HG02981 (cell line): ENCODE data around the gene RRP9.
"Not testable (repeated sequence)": the region's sequence is repeated elsewhere in the genome, so short reads cannot be mapped to it uniquely, and the experiment has no call there.

Source experiments
- ATAC-seq: cut with Tn5 transposase; IDR thresholded peaks from one replicate; pipeline ENCODE4 v1.9.1; 2021; ENCODE audit warnings: mild to moderate bottlenecking, moderate library complexity; ENCODE audit not compliant: unreplicated experiment

Gene RRP9

GRCh38 chr3:51942603-51943450 is 1.1 kb upstream of the RRP9 start:
- ATAC-seq = peak; percentile 31

GRCh38 chr3:51941463-51941797 is 274 bp downstream of the RRP9 start:
- no peak for ATAC-seq

- no peak for ATAC-seq
These were observed 849 bp downstream of the RRP9 start for GRCh38 chr3:51940648-51941462.

- ATAC-seq = no peak
These were observed 2.8 kb downstream of the RRP9 start for GRCh38 chr3:51938780-51939425.

- ATAC-seq = no peak
These were observed 3.9 kb downstream of the RRP9 start for GRCh38 chr3:51937611-51938450.

- ATAC-seq = no peak
These were observed 4.7 kb downstream of the RRP9 start for GRCh38 chr3:51937014-51937413.

GRCh38 chr3:51935886-51936755 is 5.6 kb downstream of the RRP9 start:
- no peak for ATAC-seq

- ATAC-seq = no peak
These were observed 6.5 kb downstream of the RRP9 start for GRCh38 chr3:51934991-51935885.

GRCh38 chr3:51934139-51934850 is 7.4 kb downstream of the RRP9 start:
- no peak for ATAC-seq

GRCh38 chr3:51933471-51934138 is 8.1 kb downstream of the RRP9 start:
- ATAC-seq = no peak

- ATAC-seq = no peak
These were observed 9.0 kb downstream of the RRP9 start for GRCh38 chr3:51932471-51933370.

- no peak for ATAC-seq
These were observed 9.9 kb downstream of the RRP9 start for GRCh38 chr3:51931756-51932155.

- no peak for ATAC-seq
These were observed 11.3 kb downstream of the RRP9 start for GRCh38 chr3:51930439-51930838.

GRCh38 chr3:51929420-51930003 is 12.2 kb downstream of the RRP9 start:
- no peak for ATAC-seq

GRCh38 chr3:51928981-51929380 is 12.7 kb downstream of the RRP9 start:
- not testable (repeated sequence) for ATAC-seq

- no peak for ATAC-seq
These were observed 13.3 kb downstream of the RRP9 start for GRCh38 chr3:51928438-51928837.
